HepG2 (cell line): ENCODE measurements around the gene FXN. TPM values are rescaled to one million over a fixed set of nuclear protein-coding genes. Genes with fewer than 3 reads are reported as not detected.
A peak's percentile ranks its signal among the peaks of the same experiment; 100 is the strongest.

Experiments used
- DMAP1 ChIP-seq: IDR thresholded peaks from 2 replicates; pipeline ENCODE4 v1.6.1; 2016
- GZF1 ChIP-seq: sonication (generic); formaldehyde crosslinking; IDR thresholded peaks from 2 replicates; pipeline ENCODE4 v1.5.1; 2020; ENCODE audit warnings: mild to moderate bottlenecking, missing genetic modification reagents
- HNRNPH1 ChIP-seq: fragments of 200-400 bp; formaldehyde crosslinking; optimal IDR thresholded peaks from 2 replicates; pipeline ENCODE3; 2017; ENCODE audit warnings: mild to moderate bottlenecking, low read depth, low read length
- IKZF5 ChIP-seq: IDR thresholded peaks from 2 replicates; pipeline ENCODE4 v1.6.1; 2018; ENCODE audit warnings: missing genetic modification reagents, mild to moderate bottlenecking, missing compliant biosample characterization
- KDM2A ChIP-seq: sonication (generic); formaldehyde crosslinking; IDR thresholded peaks from 2 replicates; pipeline ENCODE4 v1.4.0; 2020; ENCODE audit warnings: low read depth, missing genetic modification reagents, borderline replicate concordance
- MIER3 ChIP-seq: IDR thresholded peaks from 2 replicates; pipeline ENCODE4 v1.6.1; 2016; ENCODE audit warnings: missing compliant biosample characterization, borderline replicate concordance
- POLR2AphosphoS5 ChIP-seq: IDR thresholded peaks from 2 replicates; pipeline ENCODE4 v1.6.1; 2012; ENCODE audit warnings: low read depth, low read length
- PRDM15 ChIP-seq: sonication (generic); formaldehyde crosslinking; IDR thresholded peaks from 2 replicates; pipeline ENCODE4 v1.4.0; 2020; ENCODE audit warnings: missing genetic modification reagents
- RORA ChIP-seq: sonication (generic); formaldehyde crosslinking; IDR thresholded peaks from 2 replicates; pipeline ENCODE4 v1.5.0; 2020; ENCODE audit warnings: mild to moderate bottlenecking, missing genetic modification reagents, moderate library complexity
- TOPORS ChIP-seq: sonication (generic); formaldehyde crosslinking; IDR thresholded peaks from 2 replicates; pipeline ENCODE4 v1.8.0; 2023; ENCODE audit warnings: mild to moderate bottlenecking, missing genetic modification reagents
- ZFP91 ChIP-seq: sonication (generic); formaldehyde crosslinking; IDR thresholded peaks from 2 replicates; pipeline ENCODE4 v1.9.0; 2022; ENCODE audit warnings: missing genetic modification reagents, mild to moderate bottlenecking, borderline replicate concordance
- ZKSCAN1 ChIP-seq: fragments of 150-350 bp; IDR thresholded peaks from 2 replicates; pipeline ENCODE4 v1.6.1; 2014; ENCODE audit warnings: low read length
- ZNF138 ChIP-seq: sonication (generic); formaldehyde crosslinking; IDR thresholded peaks from 2 replicates; pipeline ENCODE4 v1.5.0; 2020; ENCODE audit warnings: mild to moderate bottlenecking, low read depth, missing genetic modification reagents
- ZNF234 ChIP-seq: sonication (generic); formaldehyde crosslinking; conservative IDR thresholded peaks from 2 replicates; pipeline ENCODE4 v1.5.1; 2020; ENCODE audit warnings: mild to moderate bottlenecking, missing genetic modification reagents
- ZNF333 ChIP-seq: sonication (generic); formaldehyde crosslinking; IDR thresholded peaks from 2 replicates; pipeline ENCODE4 v1.4.0; 2020; ENCODE audit warnings: mild to moderate bottlenecking, missing genetic modification reagents, borderline replicate concordance
- ZNF33A ChIP-seq: sonication (generic); formaldehyde crosslinking; IDR thresholded peaks from 2 replicates; pipeline ENCODE4 v1.5.1; 2020; ENCODE audit warnings: missing genetic modification reagents, mild to moderate bottlenecking, moderate library complexity, borderline replicate concordance
- ZNF598 ChIP-seq: sonication (generic); formaldehyde crosslinking; IDR thresholded peaks from 2 replicates; pipeline ENCODE4 v1.5.1; 2020; ENCODE audit warnings: mild to moderate bottlenecking, missing genetic modification reagents, borderline replicate concordance
- ZNF709 ChIP-seq: sonication (generic); formaldehyde crosslinking; IDR thresholded peaks from 2 replicates; pipeline ENCODE4 v1.5.0; 2020; ENCODE audit warnings: mild to moderate bottlenecking, missing genetic modification reagents
- ZNF761 ChIP-seq: sonication (generic); formaldehyde crosslinking; conservative IDR thresholded peaks from 2 replicates; pipeline ENCODE4 v1.4.0; 2020; ENCODE audit warnings: mild to moderate bottlenecking, missing genetic modification reagents
- ZNF768 ChIP-seq: sonication (generic); formaldehyde crosslinking; IDR thresholded peaks from 2 replicates; pipeline ENCODE4 v1.4.0; 2020; ENCODE audit warnings: missing genetic modification reagents
- ZNF800 ChIP-seq: sonication (generic); formaldehyde crosslinking; IDR thresholded peaks from 2 replicates; pipeline ENCODE4 v1.4.0; 2020; ENCODE audit warnings: missing genetic modification reagents
- polyA plus RNA-seq, 8 experiments: library from polyadenylated mRNA; depleted of rRNA in 3 of 8; stranded (reverse) in 7 of 8; unstranded in 1 of 8; fragments of >200 nt; fragmentation: Illumina TruSeq in 4 of 8; extraction: Trizol in 4 of 8; gene quantifications; 2 replicates each; pipeline versions ENCODE4 v1.2.1 to v1.2.3, GENCODE V29; 2011 to 2016; ENCODE audit warnings: low read depth in 4 of 8, missing spikeins in 1 of 8, mixed read lengths in 1 of 8; ENCODE audit not compliant: insufficient read depth in 1 of 8
- total RNA-seq, 5 experiments: library from RNA; depleted of rRNA; stranded (reverse); fragments of >200 nt; fragmentation: Illumina TruSeq; extraction: Trizol; gene quantifications; 2 replicates each; pipeline ENCODE4 v1.2.3, GENCODE V29; 2016; ENCODE audit warnings: low read depth in 1 of 5

FXN gene
- total and polyA plus RNA-seq, 2 of the 13 experiments (the other 11 are each of a cell fraction or from before 2014, with no cell fraction given), result 24.1 to 26.0 TPM

GRCh38 chr9:69035438-69036308, at the start of gene FXN (continued):
- peak; percentile 73; the same call in 1 of the 2 replicates for TF ChIP-seq ZKSCAN1
- peak; percentile 72; the same call in 1 of the 2 replicates for TF ChIP-seq MIER3 (CRISPR knock-in tag)
- peak; percentile 77; the same call in 1 of the 2 replicates for TF ChIP-seq IKZF5 (CRISPR knock-in tag)
- peak; percentile 90 for TF ChIP-seq DMAP1 (CRISPR knock-in tag)
- TF ChIP-seq RORA (CRISPR knock-in tag), result no peak
- TF ChIP-seq PRDM15 (CRISPR knock-in tag), result peak; percentile 61; the same call in 1 of the 2 replicates
- peak; percentile 88 for TF ChIP-seq ZNF800 (CRISPR knock-in tag)
- peak; percentile 77; the same call in 1 of the 2 replicates for TF ChIP-seq ZNF138 (CRISPR knock-in tag)
- TF ChIP-seq ZNF598, result 0 out of 2 replicates have a peak, but pooled peaks have one; percentile 47
- TF ChIP-seq ZNF761 (CRISPR knock-in tag), result peak; percentile 79
- TF ChIP-seq ZNF234 (CRISPR knock-in tag), result no peak
- TF ChIP-seq TOPORS (CRISPR knock-in tag), result no peak; the same call in 1 of the 2 replicates
- TF ChIP-seq POLR2AphosphoS5, result peak; percentile 16
- peak; percentile 73; the same call in 1 of the 2 replicates for TF ChIP-seq ZNF709 (CRISPR knock-in tag)
- TF ChIP-seq HNRNPH1, result no peak
- TF ChIP-seq ZNF333, result peak; percentile 5
- no peak for TF ChIP-seq ZNF33A (CRISPR knock-in tag)
- peak; percentile 88 for TF ChIP-seq KDM2A
- TF ChIP-seq GZF1 (CRISPR knock-in tag), result no peak
- peak; percentile 69; the same call in 1 of the 2 replicates for TF ChIP-seq ZFP91 (CRISPR knock-in tag)
- TF ChIP-seq ZNF768, result peak; percentile 94
